Fibroblast of lung (primary cell): ENCODE measurements around the gene EIF5A2. TPM values are rescaled to one million over a fixed set of nuclear protein-coding genes. Genes with fewer than 3 reads are reported as not detected.

ENCODE experiments used
- DNase-seq, 2 donors: peaks; one replicate each; pipeline versions ENCODE4 v3.0.0 to v3.0.0-alpha.2; 2010; ENCODE audit warnings: low read depth in 2 of 2
- H2AFZ ChIP-seq: 2 replicates; pipeline ENCODE4 v1.5.1; 2012; ENCODE audit warnings: low read length, control low read depth, inconsistent platforms
- H3K27ac ChIP-seq: 2 replicates; pipeline ENCODE4 v1.5.1; 2011; ENCODE audit warnings: low read length, control low read depth; ENCODE audit not compliant: insufficient read depth
- H3K27me3 ChIP-seq: 2 replicates; pipeline ENCODE4 v1.5.1; 2011; ENCODE audit warnings: mild to moderate bottlenecking, low read length; ENCODE audit not compliant: control insufficient read depth, insufficient read depth
- H3K36me3 ChIP-seq: 2 replicates; pipeline ENCODE4 v1.5.1; 2011; ENCODE audit warnings: low read length; ENCODE audit not compliant: control insufficient read depth, insufficient read depth
- H3K4me1 ChIP-seq: 2 replicates; pipeline ENCODE4 v1.5.1; 2011; ENCODE audit warnings: low read length; ENCODE audit not compliant: control insufficient read depth, insufficient read depth; ENCODE audit errors: extremely low read depth
- H3K4me2 ChIP-seq: 2 replicates; pipeline ENCODE4 v1.5.1; 2011; ENCODE audit warnings: low read length, control low read depth; ENCODE audit not compliant: insufficient read depth; ENCODE audit errors: extremely low read depth
- H3K4me3 ChIP-seq, 4 experiments: fragments of 200-600 bp in 1 of 4; sonication (generic) in 1 of 4; replicated peaks in 1 of 4; 2 replicates each; pipeline ENCODE4 v1.5.1; 2011 to 2016; ENCODE audit warnings: low read length in 4 of 4, low read depth in 3 of 4, mild to moderate bottlenecking in 3 of 4, control low read depth in 2 of 4, inconsistent platforms in 1 of 4, mixed read lengths in 1 of 4; ENCODE audit not compliant: insufficient read depth in 1 of 4; ENCODE audit errors: control extremely low read depth in 1 of 4
- H3K79me2 ChIP-seq: 2 replicates; pipeline ENCODE4 v1.5.1; 2012; ENCODE audit warnings: mild to moderate bottlenecking, low read length, inconsistent platforms; ENCODE audit not compliant: control insufficient read depth, insufficient read depth
- H3K9ac ChIP-seq: 2 replicates; pipeline ENCODE4 v1.5.1; 2011; ENCODE audit warnings: mild to moderate bottlenecking, low read length, control low read depth; ENCODE audit not compliant: insufficient read depth
- H3K9me3 ChIP-seq: 2 replicates; pipeline ENCODE4 v1.5.1; 2012; ENCODE audit warnings: low read depth, low read length; ENCODE audit not compliant: control insufficient read depth, insufficient read depth
- H4K20me1 ChIP-seq: 2 replicates; pipeline ENCODE4 v1.5.1; 2011; ENCODE audit warnings: low read length; ENCODE audit not compliant: control insufficient read depth, insufficient read depth; ENCODE audit errors: extremely low read depth
- EZH2 ChIP-seq: IDR thresholded peaks from 2 replicates; pipeline ENCODE4 v1.5.1; 2012; ENCODE audit warnings: low read length, control low read depth, mild to moderate bottlenecking; ENCODE audit errors: missing control alignments
- polyA plus RNA-seq, 2 donors: library from polyadenylated mRNA; depleted of rRNA in 1 of 2; stranded (reverse) in 1 of 2; unstranded in 1 of 2; fragments of >200 nt; gene quantifications; 2 replicates each; pipeline ENCODE4 v1.2.1, GENCODE V29; 2011 to 2012; ENCODE audit warnings: missing spikeins in 1 of 2
- total RNA-seq: library from RNA; depleted of rRNA; stranded (reverse); fragments of >200 nt; gene quantifications from 2 replicates; pipeline ENCODE4 v1.2.1, GENCODE V29; 2014
- TF ChIP-seq, protein P1 (sequence below), 2 donors: IDR thresholded peaks in 1 of 2; conservative IDR thresholded peaks in 1 of 2; 1 replicate in 1 of 2; 2 replicates in 1 of 2; pipeline ENCODE4 v1.5.1; 2011 to 2012; ENCODE audit warnings: low read length in 2 of 2, control low read depth in 1 of 2, inconsistent platforms in 1 of 2, low read depth in 1 of 2, mild to moderate bottlenecking in 1 of 2

Gene EIF5A2
- total and polyA plus RNA-seq, 2 donors (not counting 1 experiment from before 2014, with no cell fraction given), result 14.7 to 27.9 TPM

DNA sequence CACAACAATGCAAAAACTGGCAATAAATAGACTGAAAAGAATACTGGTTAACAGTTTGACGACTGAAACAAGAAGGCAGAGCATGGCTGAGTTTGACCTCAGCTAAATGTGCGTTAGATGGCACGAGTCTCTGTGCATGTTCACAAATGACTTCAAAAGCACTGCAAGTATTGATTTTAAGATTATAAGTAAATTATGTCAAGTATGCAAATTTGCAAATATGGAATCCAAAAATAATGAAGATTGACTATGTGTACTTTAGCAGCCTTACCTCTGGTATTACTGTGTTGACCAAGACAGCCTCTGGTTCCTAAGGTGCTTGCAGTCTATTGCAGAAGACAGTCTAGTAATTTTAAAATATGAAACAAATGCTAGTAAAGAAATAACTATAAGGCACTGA lies 2.6 kb upstream of the EIF5A2 start:
- H3K4me1 ChIP-seq, result peaks cover 9% of the 10 kb centered on the region
- TF ChIP-seq, protein P1, sequence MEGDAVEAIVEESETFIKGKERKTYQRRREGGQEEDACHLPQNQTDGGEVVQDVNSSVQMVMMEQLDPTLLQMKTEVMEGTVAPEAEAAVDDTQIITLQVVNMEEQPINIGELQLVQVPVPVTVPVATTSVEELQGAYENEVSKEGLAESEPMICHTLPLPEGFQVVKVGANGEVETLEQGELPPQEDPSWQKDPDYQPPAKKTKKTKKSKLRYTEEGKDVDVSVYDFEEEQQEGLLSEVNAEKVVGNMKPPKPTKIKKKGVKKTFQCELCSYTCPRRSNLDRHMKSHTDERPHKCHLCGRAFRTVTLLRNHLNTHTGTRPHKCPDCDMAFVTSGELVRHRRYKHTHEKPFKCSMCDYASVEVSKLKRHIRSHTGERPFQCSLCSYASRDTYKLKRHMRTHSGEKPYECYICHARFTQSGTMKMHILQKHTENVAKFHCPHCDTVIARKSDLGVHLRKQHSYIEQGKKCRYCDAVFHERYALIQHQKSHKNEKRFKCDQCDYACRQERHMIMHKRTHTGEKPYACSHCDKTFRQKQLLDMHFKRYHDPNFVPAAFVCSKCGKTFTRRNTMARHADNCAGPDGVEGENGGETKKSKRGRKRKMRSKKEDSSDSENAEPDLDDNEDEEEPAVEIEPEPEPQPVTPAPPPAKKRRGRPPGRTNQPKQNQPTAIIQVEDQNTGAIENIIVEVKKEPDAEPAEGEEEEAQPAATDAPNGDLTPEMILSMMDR (conservative IDR thresholded peaks at IDR 0.05 in 1 of 2, IDR thresholded peaks at IDR 0.05 in 1 of 2; ENCODE audit: low read depth in 1 of 2, low read length in 2 of 2), result no peak
- no peak for TF ChIP-seq EZH2

DNA sequence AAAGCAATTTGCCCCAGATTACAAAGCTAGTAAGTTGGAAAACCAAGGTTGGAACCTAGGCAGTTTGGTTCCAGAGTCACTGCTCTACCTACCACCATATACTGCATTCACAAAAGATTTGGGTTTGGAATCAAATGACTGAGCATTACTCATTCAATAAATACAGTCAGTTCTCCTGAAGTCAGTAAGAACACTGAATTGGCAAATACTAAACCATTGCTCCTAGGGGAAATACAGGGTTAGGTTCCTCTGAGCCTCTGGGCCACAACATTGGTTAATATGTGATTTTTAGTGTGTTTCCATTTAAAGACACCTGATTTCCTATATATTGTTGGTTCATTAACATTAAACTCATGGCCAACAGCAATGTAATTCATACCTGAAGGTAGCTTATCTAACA lies 2.1 kb upstream of the EIF5A2 start:
- no peak overlapping the region for H3K4me2 ChIP-seq
- peak in 1 of 2 donors; percentile 6 for DNase-seq
- H3K9me3 ChIP-seq, result no peaks in the 10 kb centered on the region
- peaks cover 9% of the 10 kb centered on the region for H3K4me1 ChIP-seq
- H3K27ac ChIP-seq, result no peak overlapping the region
- H3K9ac ChIP-seq, result no peak overlapping the region
- no peaks in the 10 kb centered on the region for H3K27me3 ChIP-seq
- H3K36me3 ChIP-seq, result no peaks in the 10 kb centered on the region
- no peak overlapping the region for H2AFZ ChIP-seq
- H4K20me1 ChIP-seq, result no peaks in the 10 kb centered on the region
- peaks cover 17% of the 10 kb centered on the region for H3K79me2 ChIP-seq
- no peak overlapping the region for H3K4me3 ChIP-seq
- TF ChIP-seq EZH2, result no peak
- TF ChIP-seq, protein P1 (conservative IDR thresholded peaks at IDR 0.05 in 1 of 2, IDR thresholded peaks at IDR 0.05 in 1 of 2; ENCODE audit: low read depth in 1 of 2, low read length in 2 of 2), result no peak

More for the DNA sequence above, 2.6 kb upstream of the EIF5A2 start:
- Histone ChIP-seq H2AFZ (no peak overlapping the region), H3K36me3 (no peaks in the 10 kb centered on the region), H3K27ac (no peak overlapping the region), H3K9me3 (no peaks in the 10 kb centered on the region), H3K4me3 (no peak overlapping the region), H3K79me2 (peaks cover 16% of the 10 kb centered on the region), H3K9ac (no peak overlapping the region), H3K27me3 (no peaks in the 10 kb centered on the region), H4K20me1 (no peaks in the 10 kb centered on the region), H3K4me2 (no peak overlapping the region)
- DNase-seq, result no peak

DNA sequence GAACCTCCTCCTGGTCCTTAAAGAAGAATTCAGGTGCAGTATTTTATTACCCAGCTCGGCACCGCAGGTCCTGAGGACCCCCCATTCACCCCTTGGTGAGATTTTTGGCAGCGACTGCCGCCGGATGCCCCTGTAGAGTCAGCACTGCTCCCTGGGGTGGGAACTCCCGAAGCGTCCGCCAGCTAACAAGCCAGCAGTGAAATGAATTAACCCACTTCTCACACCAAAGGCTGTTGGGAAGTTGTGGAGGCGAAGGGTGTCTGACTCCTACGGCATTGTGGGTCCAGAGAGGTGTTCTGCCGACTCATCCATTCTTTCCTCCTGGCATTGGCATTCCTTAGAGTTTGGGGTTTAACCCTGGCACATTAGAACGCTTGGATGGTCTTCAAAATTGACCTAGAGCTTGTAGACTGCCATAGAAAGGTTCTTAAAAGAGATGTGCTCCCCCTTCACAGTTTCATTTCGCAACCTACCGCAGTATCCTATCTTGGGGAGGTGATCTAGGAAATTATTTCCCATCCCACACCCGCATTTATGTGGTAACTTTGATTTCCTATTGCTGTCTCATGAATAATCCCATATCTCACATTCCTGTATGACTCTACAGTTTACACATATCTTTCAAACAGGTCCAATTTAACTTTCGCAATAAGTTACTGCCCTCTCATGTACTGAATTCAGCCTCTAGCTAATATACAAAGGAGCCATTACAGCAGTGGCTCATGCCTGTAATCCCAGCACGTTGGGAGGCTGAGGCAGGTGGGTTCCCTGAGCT lies 879 bp upstream of the EIF5A2 start:
- peaks cover 25% of the 10 kb centered on the region for H3K79me2 ChIP-seq
- H3K4me3 ChIP-seq, result no peak overlapping the region
- no peaks in the 10 kb centered on the region for H3K27me3 ChIP-seq
- H4K20me1 ChIP-seq, result no peaks in the 10 kb centered on the region
- no peak for TF ChIP-seq EZH2
- TF ChIP-seq, protein P1 (conservative IDR thresholded peaks at IDR 0.05 in 1 of 2, IDR thresholded peaks at IDR 0.05 in 1 of 2; ENCODE audit: low read depth in 1 of 2, low read length in 2 of 2), result no peak
- peak; percentile 88 to 97 for DNase-seq
- peak overlapping the region; percentile 88 for H3K27ac ChIP-seq
- H3K36me3 ChIP-seq, result peaks cover 1% of the 10 kb centered on the region
- H3K4me2 ChIP-seq, result no peak overlapping the region
- no peak overlapping the region for H3K9ac ChIP-seq
- peaks cover 9% of the 10 kb centered on the region for H3K4me1 ChIP-seq
- no peaks in the 10 kb centered on the region for H3K9me3 ChIP-seq
- peak overlapping the region; percentile 6 for H2AFZ ChIP-seq
